DOHH2 (cell line): ENCODE measurements around the gene MBD2.

Source experiments
- H3F3A ChIP-seq: fragments of 200-600 bp; sonication (generic), shearing (Covaris generic); 2 replicates; pipeline ENCODE4 v1.6.0; 2016; ENCODE audit warnings: antibody characterized with exemption, mild to moderate bottlenecking; ENCODE audit not compliant: control insufficient read depth, insufficient read depth
- H3K27ac ChIP-seq: fragments of 200-600 bp; sonication (generic); 2 replicates; pipeline ENCODE4 v1.5.1; 2014; ENCODE audit warnings: low read depth, mild to moderate bottlenecking, low read length, moderate library complexity
- H3K27me3 ChIP-seq: fragments of 200-600 bp; sonication (generic); 2 replicates; pipeline ENCODE4 v1.6.1; 2014; ENCODE audit warnings: mild to moderate bottlenecking, low read length, mixed read lengths; ENCODE audit not compliant: control insufficient read depth
- H3K36me3 ChIP-seq: fragments of 200-600 bp; sonication (generic); 2 replicates; pipeline ENCODE4 v1.6.1; 2014; ENCODE audit warnings: mild to moderate bottlenecking, low read length, moderate library complexity, mixed read lengths; ENCODE audit not compliant: control insufficient read depth
- H3K4me1 ChIP-seq: fragments of 200-600 bp; sonication (generic); 2 replicates; pipeline ENCODE4 v1.6.1; 2014; ENCODE audit warnings: mild to moderate bottlenecking, low read length, mixed read lengths; ENCODE audit not compliant: control insufficient read depth
- H3K4me2 ChIP-seq: fragments of 200-600 bp; sonication (generic); 2 replicates; pipeline ENCODE4 v1.6.0; 2014; ENCODE audit warnings: mild to moderate bottlenecking, low read length, moderate library complexity
- H3K4me3 ChIP-seq: fragments of 200-600 bp; sonication (generic); 2 replicates; pipeline ENCODE4 v1.5.1; 2014; ENCODE audit warnings: mild to moderate bottlenecking, low read length, mixed read lengths
- H3K79me2 ChIP-seq: fragments of 200-600 bp; sonication (generic); 2 replicates; pipeline ENCODE4 v1.6.1; 2014; ENCODE audit warnings: mild to moderate bottlenecking, low read length, mixed read lengths; ENCODE audit not compliant: control insufficient read depth
- H3K9me2 ChIP-seq: fragments of 200-600 bp; sonication (generic); replicated peaks from 2 replicates; pipeline ENCODE4 v1.6.1; 2014; ENCODE audit warnings: mild to moderate bottlenecking, low read length, mixed read lengths; ENCODE audit not compliant: control insufficient read depth
- H3K9me3 ChIP-seq: fragments of 200-600 bp; sonication (generic); 2 replicates; pipeline ENCODE4 v1.6.1; 2014; ENCODE audit warnings: antibody characterized with exemption, low read length, mixed read lengths; ENCODE audit not compliant: control insufficient read depth, insufficient read depth
- H4K20me1 ChIP-seq: fragments of 200-600 bp; sonication (generic); 2 replicates; pipeline ENCODE4 v1.6.0; 2014; ENCODE audit warnings: low read depth, mild to moderate bottlenecking, antibody characterized with exemption, low read length, moderate library complexity; ENCODE audit not compliant: control insufficient read depth, insufficient read depth
- EZH2phosphoT487 ChIP-seq: fragments of 200-600 bp; sonication (generic); IDR thresholded peaks from 2 replicates; pipeline ENCODE4 v1.6.1; 2017; ENCODE audit warnings: borderline replicate concordance, mild to moderate bottlenecking, antibody characterized with exemption, low read length, moderate library complexity, mixed read lengths
- TF ChIP-seq, protein P1 (sequence below): fragments of 200-600 bp; sonication (generic); IDR thresholded peaks from one replicate; pipeline ENCODE4 v1.5.1; 2014; ENCODE audit warnings: antibody characterized with exemption, mild to moderate bottlenecking, low read depth, low read length; ENCODE audit not compliant: poor library complexity, severe bottlenecking

The MBD2 gene, protein sequence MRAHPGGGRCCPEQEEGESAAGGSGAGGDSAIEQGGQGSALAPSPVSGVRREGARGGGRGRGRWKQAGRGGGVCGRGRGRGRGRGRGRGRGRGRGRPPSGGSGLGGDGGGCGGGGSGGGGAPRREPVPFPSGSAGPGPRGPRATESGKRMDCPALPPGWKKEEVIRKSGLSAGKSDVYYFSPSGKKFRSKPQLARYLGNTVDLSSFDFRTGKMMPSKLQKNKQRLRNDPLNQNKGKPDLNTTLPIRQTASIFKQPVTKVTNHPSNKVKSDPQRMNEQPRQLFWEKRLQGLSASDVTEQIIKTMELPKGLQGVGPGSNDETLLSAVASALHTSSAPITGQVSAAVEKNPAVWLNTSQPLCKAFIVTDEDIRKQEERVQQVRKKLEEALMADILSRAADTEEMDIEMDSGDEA

DNA sequence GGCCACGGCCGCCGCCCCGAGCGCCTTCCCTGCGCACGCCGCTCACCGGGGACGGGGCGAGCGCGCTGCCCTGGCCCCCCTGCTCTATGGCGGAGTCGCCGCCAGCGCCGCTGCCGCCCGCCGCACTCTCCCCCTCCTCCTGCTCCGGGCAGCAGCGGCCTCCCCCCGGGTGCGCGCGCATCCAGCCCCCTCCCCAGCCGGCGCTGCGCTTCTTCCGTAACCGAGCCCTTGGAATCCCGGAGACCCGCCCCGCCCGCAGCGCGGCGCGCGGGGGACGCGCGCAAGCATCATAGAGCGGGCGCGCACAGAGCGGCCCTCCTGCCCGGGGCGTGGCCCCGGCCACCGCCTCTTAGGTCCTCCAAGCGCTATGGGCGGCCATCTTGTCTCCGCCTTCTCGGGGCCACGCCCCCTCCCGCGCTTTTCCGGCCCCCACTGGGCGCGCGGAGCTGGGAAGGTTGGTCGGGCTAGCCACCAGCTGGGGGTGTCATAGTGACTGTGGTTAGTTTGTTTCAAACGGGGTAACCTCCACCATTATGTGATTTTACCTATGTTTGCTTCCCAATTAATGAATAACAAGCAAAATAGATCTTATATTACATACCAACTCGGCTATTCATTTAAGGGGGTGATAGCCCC lies at the start of gene MBD2:
TSS of gene MBD2 (minus strand) at position 291 of the 636 bp plus-strand sequence. CDS start at position 181, 110 bp downstream.
- Histone ChIP-seq H3K27ac (peak within 1 kb of the TSS; percentile 99), H3K36me3 (peaks cover 35% of the 10 kb centered on the region), H3K9me3 (no peaks in the 10 kb centered on the region), H3K4me3 (peak within 1 kb of the TSS; percentile 78), H3K4me1 (peaks cover 28% of the 10 kb centered on the region), H3K79me2 (peaks cover 48% of the 10 kb centered on the region), H4K20me1 (no peaks in the 10 kb centered on the region), H3K9me2 (no peaks in the 10 kb centered on the region), H3K27me3 (no peaks in the 10 kb centered on the region), H3F3A (peaks cover 39% of the 10 kb centered on the region), H3K4me2 (peak within 1 kb of the TSS; percentile 90)
- TF ChIP-seq, protein P1, sequence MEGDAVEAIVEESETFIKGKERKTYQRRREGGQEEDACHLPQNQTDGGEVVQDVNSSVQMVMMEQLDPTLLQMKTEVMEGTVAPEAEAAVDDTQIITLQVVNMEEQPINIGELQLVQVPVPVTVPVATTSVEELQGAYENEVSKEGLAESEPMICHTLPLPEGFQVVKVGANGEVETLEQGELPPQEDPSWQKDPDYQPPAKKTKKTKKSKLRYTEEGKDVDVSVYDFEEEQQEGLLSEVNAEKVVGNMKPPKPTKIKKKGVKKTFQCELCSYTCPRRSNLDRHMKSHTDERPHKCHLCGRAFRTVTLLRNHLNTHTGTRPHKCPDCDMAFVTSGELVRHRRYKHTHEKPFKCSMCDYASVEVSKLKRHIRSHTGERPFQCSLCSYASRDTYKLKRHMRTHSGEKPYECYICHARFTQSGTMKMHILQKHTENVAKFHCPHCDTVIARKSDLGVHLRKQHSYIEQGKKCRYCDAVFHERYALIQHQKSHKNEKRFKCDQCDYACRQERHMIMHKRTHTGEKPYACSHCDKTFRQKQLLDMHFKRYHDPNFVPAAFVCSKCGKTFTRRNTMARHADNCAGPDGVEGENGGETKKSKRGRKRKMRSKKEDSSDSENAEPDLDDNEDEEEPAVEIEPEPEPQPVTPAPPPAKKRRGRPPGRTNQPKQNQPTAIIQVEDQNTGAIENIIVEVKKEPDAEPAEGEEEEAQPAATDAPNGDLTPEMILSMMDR: peak; percentile 54
- TF ChIP-seq EZH2phosphoT487: no peak

DNA sequence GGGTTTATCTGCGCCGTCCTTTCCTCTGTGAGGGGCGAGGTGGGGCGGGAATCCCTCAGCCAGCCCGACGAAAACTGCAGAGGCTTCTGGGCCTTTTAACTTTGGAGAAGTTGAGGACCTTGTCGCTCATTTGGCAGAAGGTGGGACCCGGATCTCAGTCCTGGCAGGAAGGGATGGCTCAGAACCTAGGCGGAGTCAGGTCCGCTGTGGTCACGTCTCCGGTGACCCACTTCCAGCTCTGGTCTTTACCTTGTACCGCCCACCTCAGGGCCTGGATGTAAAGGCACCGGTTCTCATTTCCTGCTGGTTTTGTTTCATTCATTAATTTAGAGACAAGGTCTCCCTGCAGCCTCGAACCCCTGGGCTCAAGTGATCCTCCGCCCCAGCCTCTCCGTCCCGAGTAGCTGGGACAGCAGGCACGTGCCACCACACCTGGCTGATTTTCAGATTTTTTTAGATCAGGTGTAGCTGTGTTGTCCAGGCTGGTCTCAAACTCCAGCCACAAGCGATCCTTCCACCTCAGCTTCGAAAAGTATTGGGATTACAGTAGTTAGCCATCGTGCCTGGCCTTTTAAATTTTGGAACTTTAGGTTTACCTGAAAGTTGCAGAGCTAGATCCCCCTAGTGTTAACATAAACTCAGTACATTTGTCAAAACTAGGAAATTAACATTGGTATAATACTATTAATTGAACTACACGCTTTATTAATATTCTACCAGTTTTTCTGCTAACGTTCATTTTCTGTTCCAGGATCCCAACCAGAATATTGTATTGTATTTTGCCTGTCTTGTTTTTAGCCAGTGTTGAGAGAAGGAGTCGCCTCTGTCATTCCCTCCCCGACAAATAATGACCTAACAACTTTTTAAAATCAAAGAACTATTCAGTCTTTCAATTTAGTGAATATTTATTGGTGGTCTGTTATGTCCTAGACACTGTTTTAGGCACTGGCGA lies 45.7 kb upstream of the MBD2 start:
- H3K27me3 ChIP-seq: no peaks in the 10 kb centered on the region
- peak overlapping the region; percentile 92 for H3K27ac ChIP-seq
- H3F3A ChIP-seq: peaks cover 18% of the 10 kb centered on the region
- H3K9me3 ChIP-seq: no peaks in the 10 kb centered on the region
- peak overlapping the region; percentile 90 for H3K4me3 ChIP-seq
- peaks cover 23% of the 10 kb centered on the region for H3K79me2 ChIP-seq
- peaks cover 3% of the 10 kb centered on the region; the same call in 1 of the 2 replicates for H3K36me3 ChIP-seq
- TF ChIP-seq, protein P1: peak; percentile 73
- TF ChIP-seq EZH2phosphoT487: no peak
- H3K4me1 ChIP-seq: peaks cover 51% of the 10 kb centered on the region
- peak overlapping the region; percentile 92 for H3K4me2 ChIP-seq
- H3K9me2 ChIP-seq: no peaks in the 10 kb centered on the region
- no peaks in the 10 kb centered on the region for H4K20me1 ChIP-seq

DNA sequence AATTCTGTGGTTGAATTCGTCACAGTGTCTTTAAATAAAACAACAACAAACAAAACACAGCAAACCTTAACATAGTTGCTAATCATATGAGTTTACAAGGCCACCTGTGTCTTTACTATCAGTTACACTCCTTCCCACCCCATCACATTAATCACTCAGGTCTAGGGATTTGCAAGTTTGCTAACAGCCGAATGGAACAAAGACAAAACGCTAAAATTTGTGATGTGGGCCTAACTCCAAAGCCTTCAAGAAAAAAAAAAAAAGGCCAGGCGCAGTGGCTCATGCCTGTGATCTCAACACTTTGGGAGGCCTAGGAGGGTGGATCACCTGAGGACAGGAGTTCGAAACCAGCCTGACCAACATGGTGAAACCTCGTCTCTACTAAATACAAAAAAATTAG lies 44.3 kb upstream of the MBD2 start:
- H3K36me3 ChIP-seq: no peaks in the 10 kb centered on the region
- H4K20me1 ChIP-seq: no peaks in the 10 kb centered on the region
- peak overlapping the region; percentile 92 for H3K4me2 ChIP-seq
- TF ChIP-seq, protein P1: no peak
- TF ChIP-seq EZH2phosphoT487: no peak
- peaks cover 16% of the 10 kb centered on the region for H3F3A ChIP-seq
- H3K4me3 ChIP-seq: peak overlapping the region; percentile 90
- H3K79me2 ChIP-seq: peaks cover 23% of the 10 kb centered on the region
- H3K9me3 ChIP-seq: no peaks in the 10 kb centered on the region
- H3K9me2 ChIP-seq: no peaks in the 10 kb centered on the region
- H3K4me1 ChIP-seq: peaks cover 65% of the 10 kb centered on the region
- H3K27me3 ChIP-seq: no peaks in the 10 kb centered on the region
- peak overlapping the region; percentile 92 for H3K27ac ChIP-seq
